NCI-H524 treated with DMSO at 0.1 percent for 48 hours (cell line): ENCODE data around the gene SOCS7.

Source experiments
- DNase-seq: peaks from one replicate; lab custom pipeline; 2025; lab: John Stamatoyannopoulos, UW

Gene SOCS7

GRCh38 chr17:38363016-38363415 lies 11.4 kb downstream of the SOCS7 start:
- DNase-seq, result no peak

GRCh38 chr17:38364741-38365140 lies 13.1 kb downstream of the SOCS7 start:
- no peak for DNase-seq

GRCh38 chr17:38369124-38369886 lies 17.7 kb downstream of the SOCS7 start:
- no peak for DNase-seq

GRCh38 chr17:38379448-38379847 lies 27.8 kb downstream of the SOCS7 start:
- no peak for DNase-seq

- DNase-seq, result no peak
Measured at GRCh38 chr17:38395090-38395489, 43.4 kb downstream of the SOCS7 start.

GRCh38 chr17:38397227-38397626 lies 45.6 kb downstream of the SOCS7 start:
- no peak for DNase-seq

GRCh38 chr17:38400286-38400685 lies 48.6 kb downstream of the SOCS7 start:
- DNase-seq, result no peak

- no peak for DNase-seq
Measured at GRCh38 chr17:38401459-38401858, 49.8 kb downstream of the SOCS7 start.

GRCh38 chr17:38402897-38403296 lies 51.3 kb downstream of the SOCS7 start:
- no peak for DNase-seq

- DNase-seq, result no peak
Measured at GRCh38 chr17:38403491-38403890, 51.8 kb downstream of the SOCS7 start.

GRCh38 chr17:38404174-38404943 lies 52.7 kb downstream of the SOCS7 start:
- DNase-seq, result no peak

- DNase-seq, result no peak
Measured at GRCh38 chr17:38405654-38406053, 54.0 kb downstream of the SOCS7 start.

GRCh38 chr17:38410201-38410600 lies 58.6 kb downstream of the SOCS7 start:
- DNase-seq, result no peak

GRCh38 chr17:38415250-38416194 lies 63.9 kb downstream of the SOCS7 start:
- DNase-seq, result peak; percentile 65

- no peak for DNase-seq
Measured at GRCh38 chr17:38416840-38417209, 65.2 kb downstream of the SOCS7 start.

- no peak for DNase-seq
Measured at GRCh38 chr17:38417210-38417951, 65.7 kb downstream of the SOCS7 start.

GRCh38 chr17:38418062-38418692 lies 66.5 kb downstream of the SOCS7 start:
- DNase-seq, result no peak

GRCh38 chr17:38418693-38419507 lies 67.3 kb downstream of the SOCS7 start:
- DNase-seq, result no peak

- DNase-seq, result no peak
Measured at GRCh38 chr17:38419508-38419981, 67.9 kb downstream of the SOCS7 start.

- DNase-seq, result no peak
Measured at GRCh38 chr17:38420518-38420917, 68.9 kb downstream of the SOCS7 start.
